HG02642 (cell line): ENCODE data around the gene RTF2.
A peak's percentile ranks its signal among the peaks of the same experiment; 100 is the strongest.
"Not testable (repeated sequence)": the region's sequence is repeated elsewhere in the genome, so short reads cannot be mapped to it uniquely, and the experiment has no call there.

Experiments used
- ATAC-seq: cut with Tn5 transposase; IDR thresholded peaks from one replicate; pipeline ENCODE4 v1.9.1; 2021; ENCODE audit warnings: mild to moderate bottlenecking; ENCODE audit not compliant: unreplicated experiment, poor library complexity

The RTF2 gene

DNA sequence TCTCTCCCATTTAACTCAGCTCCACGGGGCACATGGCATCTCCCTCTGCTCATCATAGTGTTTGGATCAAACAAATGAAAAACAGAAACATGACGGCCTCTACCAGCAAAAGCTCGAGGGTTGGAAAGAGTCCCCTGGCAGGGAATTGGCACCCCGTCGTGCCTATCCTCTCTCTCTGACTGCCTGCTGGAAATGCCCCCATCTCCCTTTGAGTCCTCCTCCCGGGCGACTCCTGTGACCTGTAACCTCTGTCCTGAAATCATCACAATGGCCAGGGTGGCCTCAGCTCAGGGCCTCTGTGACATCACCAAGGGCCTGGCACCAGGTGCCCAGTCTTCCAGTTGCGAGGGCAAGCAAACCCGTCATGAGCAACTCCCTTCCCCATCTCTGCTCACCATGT, 64.5 kb downstream of the RTF2 start, which contains the start of gene FAM209B:
Gene FAM209B (plus strand): TSS at position 301 of the 400 bp plus-strand sequence. CDS start 96 bp downstream, at position 397.
- ATAC-seq = not testable (repeated sequence)

DNA sequence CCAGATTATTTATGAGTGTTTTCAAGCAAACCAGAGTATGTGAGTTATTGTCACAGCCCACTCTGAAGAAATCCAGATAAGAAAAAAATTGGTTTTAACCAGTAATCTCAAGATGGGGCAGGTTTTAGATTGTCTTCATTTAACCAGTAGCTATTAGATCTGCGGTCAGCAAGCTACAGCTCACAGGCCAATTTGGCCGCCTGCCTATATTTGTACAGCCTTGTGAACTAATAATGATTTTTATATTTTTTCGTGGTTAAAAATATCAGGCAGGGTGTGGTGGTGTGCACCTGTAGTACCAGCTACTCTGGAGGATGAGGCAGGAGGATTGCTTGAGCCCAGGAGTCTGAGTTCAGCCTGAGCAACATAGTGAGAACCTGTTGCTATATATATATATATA, 69.6 kb downstream of the RTF2 start:
- ATAC-seq = no peak

DNA sequence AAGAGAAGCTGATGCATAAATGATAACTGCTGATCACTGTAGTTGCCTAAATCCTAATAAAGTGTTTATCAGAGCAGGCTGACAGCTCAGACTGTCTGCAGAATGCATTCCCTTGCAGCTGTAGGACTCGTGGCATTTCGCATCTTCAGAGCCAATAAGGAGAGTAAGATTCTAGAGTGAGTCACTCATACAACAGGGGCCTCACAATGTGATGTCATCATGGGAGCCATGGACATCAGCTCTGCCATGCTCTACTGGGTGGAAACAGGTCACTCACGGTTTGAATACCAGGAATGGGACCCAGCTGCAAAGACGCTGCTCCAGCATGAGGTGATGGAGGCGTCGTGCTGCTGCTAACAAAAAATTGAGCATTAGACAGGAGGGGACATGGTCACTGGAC, 72.0 kb downstream of the RTF2 start:
- ATAC-seq = no peak

DNA sequence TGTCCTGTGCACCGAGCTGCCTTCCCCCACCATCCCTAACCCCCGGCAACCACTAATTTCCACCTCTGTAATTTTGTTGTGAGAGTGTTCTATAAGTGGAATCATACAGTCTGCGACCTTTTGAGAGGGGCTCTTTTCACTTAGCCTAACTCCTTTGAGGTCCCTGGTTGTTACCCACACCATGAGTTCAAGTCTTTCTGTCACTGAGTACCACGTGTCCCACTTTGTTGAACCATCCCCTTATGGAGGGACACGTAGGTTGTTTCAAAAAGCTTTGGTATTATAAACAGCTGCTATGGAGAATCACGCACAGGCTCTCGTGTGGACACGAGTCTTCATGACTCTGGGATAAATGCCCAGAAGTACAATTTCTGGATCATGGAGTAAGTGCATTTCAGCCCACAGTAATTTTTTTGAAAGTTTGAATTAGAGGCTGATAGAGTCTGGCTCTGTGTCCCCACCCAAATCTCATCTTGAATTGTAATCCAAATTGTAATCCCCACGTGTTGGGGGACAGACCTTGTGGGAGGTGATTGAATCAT, 74.1 kb downstream of the RTF2 start:
- no peak for ATAC-seq

DNA sequence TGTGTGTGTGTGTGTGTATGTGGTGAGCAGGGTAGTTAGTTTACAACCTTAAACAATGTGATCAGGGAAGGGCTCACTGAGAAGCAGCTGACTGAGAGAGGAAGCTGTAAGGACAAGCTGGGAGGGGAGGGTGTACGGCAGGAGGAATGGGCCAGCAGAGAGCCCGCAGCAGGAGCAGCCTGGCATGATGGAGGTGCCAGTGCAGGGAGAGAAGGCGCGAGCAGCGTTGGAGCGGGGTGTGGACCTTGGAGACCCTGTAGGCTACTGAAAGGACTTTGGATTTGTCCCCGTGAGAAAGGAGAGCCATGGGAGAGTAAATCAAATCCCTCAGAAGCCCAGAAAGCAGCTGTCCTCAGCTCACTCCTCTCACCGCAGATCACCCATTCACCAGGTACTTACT, 83.1 kb downstream of the RTF2 start:
- ATAC-seq = no peak

DNA sequence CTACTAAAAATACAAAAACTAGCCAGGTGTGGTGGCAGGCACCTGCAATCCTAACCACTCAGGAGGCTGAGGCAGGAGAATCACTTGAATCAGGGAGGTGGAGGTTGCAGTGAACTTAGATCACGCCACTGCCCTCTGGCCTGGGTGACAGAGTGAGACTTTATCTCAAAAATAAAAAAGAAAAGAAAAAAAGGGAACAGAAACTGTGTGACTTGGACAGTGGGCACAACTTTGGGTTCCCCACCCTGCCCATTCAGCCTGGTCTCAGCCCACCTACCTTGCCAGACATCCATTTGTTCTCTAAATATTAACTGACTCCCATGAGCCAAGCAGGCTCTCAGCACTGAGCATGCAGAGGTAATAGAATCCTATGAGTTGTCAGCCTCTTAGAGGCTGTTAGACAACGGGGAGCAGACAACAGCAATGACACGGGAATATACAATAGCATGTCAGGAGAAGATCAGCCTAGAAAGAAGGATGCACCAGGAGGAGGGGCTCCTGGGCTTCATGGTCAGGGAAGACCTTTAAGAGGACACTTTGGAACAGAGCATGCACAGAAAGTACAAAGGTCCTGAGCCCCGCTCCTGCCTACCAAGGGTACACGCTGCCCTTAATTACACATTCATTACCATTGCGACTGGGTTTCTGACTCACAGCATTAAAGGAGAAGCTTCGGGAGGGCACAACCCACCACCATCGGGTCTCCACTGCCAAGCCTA, 84.6 kb downstream of the RTF2 start:
- ATAC-seq = no peak

DNA sequence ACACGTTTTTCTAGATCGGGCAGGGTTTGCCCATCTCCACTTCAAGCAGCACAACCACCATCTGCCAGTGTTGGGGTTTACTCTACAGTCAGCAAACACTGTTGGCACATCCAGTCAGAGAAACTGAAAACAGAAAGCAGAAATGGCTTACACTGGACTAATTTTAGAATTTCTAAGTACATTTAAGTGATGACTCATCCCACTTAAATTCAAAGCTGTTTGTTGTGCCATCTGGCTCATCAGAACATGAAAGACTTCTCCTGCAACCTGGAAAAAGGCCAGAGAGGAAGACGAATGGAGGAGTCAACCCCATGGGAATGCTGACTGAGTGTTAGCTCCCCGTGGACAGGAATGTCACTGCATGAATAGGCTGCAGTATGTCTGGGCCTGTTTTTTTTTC, 86.4 kb downstream of the RTF2 start:
- ATAC-seq = peak; percentile 86

DNA sequence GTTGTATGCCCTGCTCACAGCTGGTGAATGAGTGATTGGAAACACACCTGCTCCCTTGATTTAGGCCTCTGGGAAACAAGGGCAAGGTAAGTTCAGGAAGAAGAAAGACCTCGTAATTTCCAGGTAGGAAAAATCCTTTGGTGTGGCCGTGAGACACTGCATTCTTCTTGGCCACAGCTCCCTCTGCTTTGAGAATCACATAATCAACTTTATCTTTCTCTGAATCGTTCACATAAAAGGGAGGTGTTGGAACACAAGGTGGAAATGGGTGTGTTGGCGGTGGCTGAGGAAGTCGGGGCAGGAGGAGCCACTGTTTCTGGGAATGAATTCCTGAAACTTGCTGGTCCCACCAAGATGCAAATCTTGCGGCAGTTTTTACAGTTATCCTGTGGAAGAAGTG, 90.5 kb downstream of the RTF2 start:
- ATAC-seq = no peak

DNA sequence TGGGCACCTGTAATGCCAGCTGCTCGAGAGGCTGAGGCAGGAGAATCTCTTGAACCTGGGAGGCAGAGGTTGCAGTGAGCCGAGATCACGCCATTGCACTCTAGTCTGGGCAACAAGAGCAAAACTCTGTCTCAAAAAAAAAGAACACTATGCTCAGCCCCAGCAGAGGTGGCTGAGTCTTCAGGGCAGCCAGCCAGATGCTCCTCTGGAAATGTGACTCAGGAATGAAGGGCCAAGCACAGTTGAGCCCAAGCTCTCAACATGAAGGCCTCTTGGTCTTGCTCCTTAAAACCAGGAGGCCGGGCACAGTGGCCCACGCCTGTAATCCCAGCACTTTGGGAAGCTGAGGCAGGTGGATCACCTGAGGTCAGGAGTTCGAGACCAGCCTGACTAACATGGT, 96.1 kb downstream of the RTF2 start:
- ATAC-seq = not testable (repeated sequence)

DNA sequence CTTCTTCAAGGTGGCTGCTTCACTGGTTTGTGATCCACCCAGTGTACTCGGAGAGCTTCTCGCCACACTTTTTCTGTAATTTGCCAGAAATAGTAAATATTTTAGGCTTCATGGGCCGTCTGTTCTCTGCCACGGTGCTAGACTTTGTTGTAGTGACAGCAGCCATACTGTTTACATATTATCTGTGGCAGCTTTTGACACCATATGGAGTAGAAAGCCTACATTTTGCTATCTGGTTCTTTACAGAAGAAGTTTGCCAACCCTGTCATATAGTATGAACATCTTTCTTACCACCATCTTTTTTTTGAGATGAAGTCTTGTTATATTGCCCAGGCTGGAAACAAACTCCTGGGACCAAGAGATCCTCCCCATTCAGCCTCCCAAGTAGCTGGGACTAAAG, 97.1 kb downstream of the RTF2 start:
- no peak for ATAC-seq

DNA sequence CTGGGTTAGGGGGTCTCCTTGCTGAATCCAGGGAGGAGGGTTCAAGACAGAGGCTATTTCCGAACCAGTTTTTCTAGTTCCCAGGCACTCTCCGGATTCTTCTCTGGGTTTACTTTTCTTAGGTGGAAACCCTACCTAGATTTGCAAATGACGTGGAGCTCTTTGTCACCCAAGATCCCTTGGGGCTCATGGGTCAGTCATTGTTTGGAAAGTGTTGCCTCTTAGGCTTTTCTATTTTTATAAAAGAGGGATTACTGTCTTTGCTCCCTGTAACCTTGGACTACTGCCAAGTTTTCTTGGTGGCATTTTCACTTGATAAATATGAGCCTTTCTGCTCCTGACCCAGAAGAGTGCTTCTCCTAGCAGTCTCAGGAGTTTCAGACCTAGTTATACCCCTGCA, 98.2 kb downstream of the RTF2 start:
- no peak for ATAC-seq
